Measurements from ENCODE around the gene ALDH1A2.

- TF ChIP-seq CTCF (IDR thresholded peaks at IDR 0.05; ENCODE audit: poor library complexity, severe bottlenecking), result no peak
- TF ChIP-seq EZH2 (IDR thresholded peaks at IDR 0.05; ENCODE audit: borderline replicate concordance, insufficient read depth, low read length, poor library complexity, severe bottlenecking), result no peak
- TF ChIP-seq POLR2AphosphoS5 (IDR thresholded peaks at IDR 0.05), result no peak
These were observed 148.8 kb downstream of the ALDH1A2 start for GRCh38 chr15:57916695-57917094.

All from neural cell (in vitro differentiated cells).